Neuronal stem cell (in vitro differentiated cells): ENCODE results near the gene SUPT3H.

Experiments used
- DNase-seq: peaks from one replicate; pipeline ENCODE4 v3.0.0-alpha.2; 2013; ENCODE audit warnings: low spot score
- H2AFZ ChIP-seq: one replicate; pipeline ENCODE4 v1.6.1; 2013; ENCODE audit warnings: mild to moderate bottlenecking, low read length, inconsistent platforms
- H2AK5ac ChIP-seq: 2 replicates; pipeline ENCODE4 v1.6.1; 2013; ENCODE audit warnings: low read depth, mild to moderate bottlenecking, inconsistent platforms, low read length, moderate library complexity, mixed read lengths
- H2BK120ac ChIP-seq: 2 replicates; pipeline ENCODE4 v1.6.1; 2013; ENCODE audit warnings: low read depth, mild to moderate bottlenecking, inconsistent platforms, low read length, moderate library complexity, mixed read lengths
- H2BK12ac ChIP-seq: one replicate; pipeline ENCODE4 v1.6.1; 2013; ENCODE audit warnings: low read length, inconsistent platforms
- H2BK15ac ChIP-seq: 2 replicates; pipeline ENCODE4 v1.6.1; 2013; ENCODE audit warnings: mild to moderate bottlenecking, low read length, inconsistent platforms, mixed read lengths
- H2BK5ac ChIP-seq: one replicate; pipeline ENCODE4 v1.6.1; 2013; ENCODE audit warnings: inconsistent platforms, mild to moderate bottlenecking, low read length, moderate library complexity
- H3K14ac ChIP-seq: one replicate; pipeline ENCODE4 v1.6.1; 2013; ENCODE audit warnings: low read length, inconsistent platforms
- H3K18ac ChIP-seq: 2 replicates; pipeline ENCODE4 v1.6.1; 2013; ENCODE audit warnings: low read length, inconsistent platforms
- H3K23ac ChIP-seq: 2 replicates; pipeline ENCODE4 v1.6.1; 2013; ENCODE audit warnings: low read depth, mild to moderate bottlenecking, mixed read lengths, low read length, inconsistent platforms; ENCODE audit not compliant: poor library complexity
- H3K27ac ChIP-seq: replicated peaks from 3 replicates; pipeline ENCODE4 v1.5.1; 2013; ENCODE audit warnings: low read length, inconsistent platforms
- H3K27me3 ChIP-seq, 3 experiments: 2 replicates each; pipeline ENCODE4 v1.6.1; 2013; ENCODE audit warnings: low read length in 3 of 3, mild to moderate bottlenecking in 2 of 3, inconsistent platforms in 1 of 3, low read depth in 1 of 3, mixed read lengths in 1 of 3, moderate library complexity in 1 of 3; ENCODE audit not compliant: control insufficient read depth in 3 of 3, insufficient read depth in 3 of 3
- H3K36me3 ChIP-seq, 2 donors: replicated peaks in 1 of 2; 2 replicates each; pipeline ENCODE4 v1.6.1; 2013; ENCODE audit warnings: low read length in 2 of 2; ENCODE audit not compliant: control insufficient read depth in 2 of 2, insufficient read depth in 2 of 2
- H3K4ac ChIP-seq: 2 replicates; pipeline ENCODE4 v1.6.1; 2013; ENCODE audit warnings: inconsistent platforms, mild to moderate bottlenecking, low read length, moderate library complexity
- H3K4me1 ChIP-seq, 2 donors: 1 replicate in 1 of 2; 2 replicates in 1 of 2; pipeline ENCODE4 v1.6.1; 2013; ENCODE audit warnings: low read length in 2 of 2, low read depth in 1 of 2; ENCODE audit not compliant: control insufficient read depth in 2 of 2, insufficient read depth in 1 of 2
- H3K4me2 ChIP-seq: one replicate; pipeline ENCODE4 v1.6.1; 2013; ENCODE audit warnings: mild to moderate bottlenecking, low read length, inconsistent platforms; ENCODE audit not compliant: insufficient read depth, poor library complexity, severe bottlenecking
- H3K4me3 ChIP-seq, 2 donors: 2 replicates each; pipeline ENCODE4 v1.5.1; 2013; ENCODE audit warnings: low read length in 2 of 2, mild to moderate bottlenecking in 2 of 2, inconsistent platforms in 1 of 2, moderate library complexity in 1 of 2
- H3K79me1 ChIP-seq: one replicate; pipeline ENCODE4 v1.6.1; 2013; ENCODE audit warnings: low read depth, mild to moderate bottlenecking, inconsistent platforms, low read length, moderate library complexity
- H3K9ac ChIP-seq: one replicate; pipeline ENCODE4 v1.6.1; 2013; ENCODE audit warnings: mild to moderate bottlenecking, low read depth, low read length, inconsistent platforms; ENCODE audit not compliant: poor library complexity
- H3K9me3 ChIP-seq, 2 donors: replicated peaks in 1 of 2; 2 replicates each; pipeline versions ENCODE3 to v1.6.1; 2013; ENCODE audit warnings: low read length in 2 of 2, mild to moderate bottlenecking in 2 of 2, inconsistent platforms in 1 of 2, low read depth in 1 of 2, mixed read lengths in 1 of 2, moderate library complexity in 1 of 2; ENCODE audit not compliant: control insufficient read depth in 2 of 2, insufficient read depth in 1 of 2
- H4K8ac ChIP-seq: one replicate; pipeline ENCODE4 v1.6.1; 2013; ENCODE audit warnings: low read depth, mild to moderate bottlenecking, inconsistent platforms, low read length, moderate library complexity
- H4K91ac ChIP-seq: one replicate; pipeline ENCODE4 v1.6.1; 2013; ENCODE audit warnings: low read length, low read depth, mild to moderate bottlenecking, inconsistent platforms; ENCODE audit not compliant: poor library complexity
- WGBS, 2 donors: extraction: QIAGEN DNeasy Blood & Tissue Kit; methylation state at CpG; one replicate each; pipeline ENCODE4 v1.1.7; 2013; ENCODE audit warnings: missing lambda C conversion rate in 2 of 2, mixed read lengths in 1 of 2; ENCODE audit not compliant: insufficient read length in 2 of 2, insufficient replicate concordance in 1 of 2; ENCODE audit errors: extremely low coverage in 2 of 2; 5-methylcytosine and 5-hydroxymethylcytosine counted together

SUPT3H gene

DNA sequence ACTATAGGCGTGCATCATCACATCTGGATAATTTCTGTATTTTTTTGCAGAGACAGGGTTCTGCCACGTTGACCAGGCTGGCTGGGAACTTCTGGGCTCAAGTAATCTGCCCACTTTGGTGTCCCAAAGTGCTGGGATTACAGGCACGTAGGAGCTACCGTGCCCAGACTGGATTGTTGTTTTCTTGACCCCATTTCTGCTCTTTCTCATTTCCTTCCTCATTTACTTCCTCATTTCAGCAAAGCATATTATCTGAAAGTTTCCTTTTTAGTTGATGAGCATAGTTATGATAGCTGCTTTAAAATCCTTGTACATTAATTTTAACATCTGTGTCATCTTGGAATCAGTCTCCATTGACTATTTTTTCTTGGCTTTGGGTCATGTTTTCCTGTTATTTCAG, 350.6 kb downstream of the SUPT3H start:
- no peak overlapping the region for H2BK5ac ChIP-seq
- no peak overlapping the region for H3K9ac ChIP-seq
- H3K36me3 ChIP-seq = no peaks in the 10 kb centered on the region
- H4K91ac ChIP-seq = no peak overlapping the region
- no peak for DNase-seq
- H2BK120ac ChIP-seq = no peak overlapping the region
- no peak overlapping the region for H2AK5ac ChIP-seq
- H3K4me1 ChIP-seq = no peaks in the 10 kb centered on the region
- WGBS, 2 donors = no CpG with 5 or more reads among the region's 4 CpGs
- peaks cover 0 to 10% of the 10 kb centered on the region in 2 donors for H3K9me3 ChIP-seq
- H3K4ac ChIP-seq = no peak overlapping the region
- no peak overlapping the region for H3K14ac ChIP-seq
- H3K23ac ChIP-seq = no peak overlapping the region
- H3K79me1 ChIP-seq = no peaks in the 10 kb centered on the region
- no peak overlapping the region for H2AFZ ChIP-seq
- no peak overlapping the region for H2BK12ac ChIP-seq
- no peak overlapping the region for H2BK15ac ChIP-seq
- no peaks in the 10 kb centered on the region for H3K27me3 ChIP-seq
- H3K4me3 ChIP-seq = no peak overlapping the region
- no peak overlapping the region for H4K8ac ChIP-seq
- H3K18ac ChIP-seq = no peak overlapping the region
- no peak overlapping the region for H3K27ac ChIP-seq
- no peak overlapping the region for H3K4me2 ChIP-seq

DNA sequence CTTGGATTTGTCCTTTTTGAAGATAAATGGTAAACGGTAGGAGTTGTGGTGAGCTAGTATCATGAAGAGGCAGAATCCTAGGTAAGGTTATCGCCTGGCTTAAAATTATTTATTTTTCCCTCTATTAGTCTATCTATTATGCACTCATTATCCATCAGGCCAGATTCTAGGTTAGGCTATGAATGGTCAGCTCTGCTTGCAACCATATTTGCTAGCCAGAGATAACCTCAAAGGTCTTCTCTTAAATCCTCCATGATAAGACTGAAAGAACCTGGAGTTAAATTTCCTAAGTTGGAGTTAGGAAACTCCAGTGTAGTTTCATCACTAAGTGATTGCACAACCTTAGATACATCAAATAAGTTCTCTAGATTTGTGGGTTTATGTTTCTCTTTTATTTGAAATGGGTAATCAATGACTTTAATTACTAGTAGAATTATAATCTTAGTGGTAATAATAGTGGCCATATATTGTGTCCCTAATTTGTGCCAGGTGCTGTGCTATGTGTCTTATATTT, 351.7 kb downstream of the SUPT3H start:
- no peak overlapping the region for H3K4me2 ChIP-seq
- no peak for DNase-seq
- no peaks in the 10 kb centered on the region for H3K79me1 ChIP-seq
- no peak overlapping the region for H2BK15ac ChIP-seq
- no peak overlapping the region for H3K4ac ChIP-seq
- H2BK5ac ChIP-seq = no peak overlapping the region
- H3K27ac ChIP-seq = no peak overlapping the region
- no peaks in the 10 kb centered on the region for H3K27me3 ChIP-seq
- H3K9ac ChIP-seq = no peak overlapping the region
- no peak overlapping the region for H3K23ac ChIP-seq
- H3K14ac ChIP-seq = no peak overlapping the region
- H4K8ac ChIP-seq = no peak overlapping the region
- H3K36me3 ChIP-seq = no peaks in the 10 kb centered on the region
- no peak overlapping the region for H2BK120ac ChIP-seq
- no CpG with 5 or more reads among the region's 2 CpGs for WGBS, 2 donors
- H2AK5ac ChIP-seq = no peak overlapping the region
- H3K9me3 ChIP-seq = peaks cover 0 to 10% of the 10 kb centered on the region in 2 donors
- no peak overlapping the region for H4K91ac ChIP-seq
- no peak overlapping the region for H3K4me3 ChIP-seq
- no peak overlapping the region for H2AFZ ChIP-seq
- no peaks in the 10 kb centered on the region for H3K4me1 ChIP-seq
- no peak overlapping the region for H3K18ac ChIP-seq
- H2BK12ac ChIP-seq = no peak overlapping the region

DNA sequence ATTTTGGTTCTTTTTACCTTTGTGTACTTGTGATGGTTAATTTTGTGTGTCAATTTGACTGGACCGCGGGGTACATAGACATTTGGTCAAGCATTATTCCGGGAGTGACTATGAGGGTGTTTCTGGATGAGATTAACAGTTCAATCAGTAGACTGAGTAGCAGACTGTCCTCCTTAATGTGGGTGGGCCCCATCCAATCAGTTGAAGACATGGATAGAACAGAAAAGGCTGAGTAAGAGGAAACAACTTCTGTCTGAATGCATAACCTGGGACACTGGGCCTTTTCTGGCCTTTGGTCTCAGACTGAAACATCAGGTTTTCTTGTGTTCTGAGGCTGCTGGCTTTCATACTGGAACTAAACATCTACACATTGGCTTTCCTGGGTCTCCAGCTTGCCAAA, 353.1 kb downstream of the SUPT3H start:
- Histone ChIP-seq H2BK12ac (no peak overlapping the region), H2BK15ac (no peak overlapping the region), H2BK5ac (no peak overlapping the region), H3K27ac (no peak overlapping the region), H2BK120ac (no peak overlapping the region), H3K23ac (no peak overlapping the region), H3K14ac (no peak overlapping the region), H3K18ac (no peak overlapping the region), H2AFZ (no peak overlapping the region), H4K91ac (no peak overlapping the region), H3K79me1 (no peaks in the 10 kb centered on the region), H3K4me2 (no peak overlapping the region), H4K8ac (no peak overlapping the region), H3K4me3 (no peak overlapping the region), H3K4me1 (no peaks in the 10 kb centered on the region), H3K4ac (no peak overlapping the region), H3K27me3 (no peaks in the 10 kb centered on the region), H3K9ac (no peak overlapping the region), H3K36me3 (no peaks in the 10 kb centered on the region), H3K9me3 (peaks cover 0 to 10% of the 10 kb centered on the region in 2 donors), H2AK5ac (no peak overlapping the region)
- no peak for DNase-seq
- no CpG with 5 or more reads among the region's 3 CpGs for WGBS, 2 donors

DNA sequence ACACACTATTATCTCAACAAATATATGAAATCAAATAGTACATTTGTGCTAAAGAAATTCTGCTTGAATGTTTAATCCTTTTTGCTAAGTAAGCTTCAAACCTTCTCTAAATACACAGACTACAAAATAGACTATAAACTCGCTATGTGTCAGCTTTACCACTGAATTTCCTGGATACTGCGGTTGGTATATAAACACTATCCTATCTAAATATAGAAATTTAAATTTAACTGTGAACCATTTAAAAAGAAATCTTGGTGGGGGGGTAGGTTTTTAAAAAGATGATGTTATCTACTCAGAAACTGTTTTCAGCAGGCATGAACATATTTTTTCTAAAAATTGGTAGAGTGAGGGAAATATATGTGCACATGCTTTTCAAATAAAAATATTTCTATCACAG, 356.1 kb downstream of the SUPT3H start:
- no peak overlapping the region for H3K27ac ChIP-seq
- H3K4ac ChIP-seq = no peak overlapping the region
- H2BK15ac ChIP-seq = no peak overlapping the region
- H2BK12ac ChIP-seq = no peak overlapping the region
- no peak overlapping the region for H3K4me2 ChIP-seq
- no peaks in the 10 kb centered on the region for H3K79me1 ChIP-seq
- H3K36me3 ChIP-seq = no peaks in the 10 kb centered on the region
- no peak overlapping the region for H2AFZ ChIP-seq
- H4K8ac ChIP-seq = no peak overlapping the region
- no peak overlapping the region for H3K14ac ChIP-seq
- H3K9me3 ChIP-seq = no peaks in the 10 kb centered on the region
- no peak overlapping the region for H2AK5ac ChIP-seq
- H2BK120ac ChIP-seq = no peak overlapping the region
- no peak overlapping the region for H2BK5ac ChIP-seq
- H3K4me1 ChIP-seq = no peaks in the 10 kb centered on the region
- H3K9ac ChIP-seq = no peak overlapping the region
- no peak overlapping the region for H3K23ac ChIP-seq
- H4K91ac ChIP-seq = no peak overlapping the region
- no CpG with 5 or more reads among the region's 2 CpGs for WGBS, 2 donors
- H3K27me3 ChIP-seq = no peaks in the 10 kb centered on the region
- H3K18ac ChIP-seq = no peak overlapping the region
- no peak for DNase-seq
- H3K4me3 ChIP-seq = no peak overlapping the region
